Urinary bladder (tissue), 4 donors: Measurements from ENCODE around the gene BPIFB6. TPM values are rescaled to one million over a fixed set of nuclear protein-coding genes. Genes with fewer than 3 reads are reported as not detected.

Experiments used
- DNase-seq: peaks from one replicate; pipeline ENCODE4 v3.0.0-alpha.2; 2015; ENCODE audit errors: extremely low spot score
- H3K27ac ChIP-seq: one replicate; pipeline ENCODE4 v1.5.1; 2013; ENCODE audit warnings: low read depth, mild to moderate bottlenecking, moderate library complexity
- H3K36me3 ChIP-seq: one replicate; pipeline ENCODE4 v1.6.1; 2013; ENCODE audit warnings: mild to moderate bottlenecking, moderate library complexity; ENCODE audit not compliant: insufficient read depth
- H3K4me1 ChIP-seq: one replicate; pipeline ENCODE4 v1.6.1; 2013; ENCODE audit warnings: mild to moderate bottlenecking, moderate library complexity; ENCODE audit not compliant: insufficient read depth
- H3K4me3 ChIP-seq: one replicate; pipeline ENCODE4 v1.5.1; 2013; ENCODE audit warnings: low read depth, low read length
- WGBS: extraction: QIAGEN DNeasy Blood & Tissue Kit; methylation state at CpG from one replicate; pipeline ENCODE4 v1.1.7; 2013; 5-methylcytosine and 5-hydroxymethylcytosine counted together
- polyA plus RNA-seq: library from polyadenylated mRNA; stranded (reverse); fragments of 200-250 nt; gene quantifications from one replicate; pipeline ENCODE4 v1.2.3, GENCODE V29; 2013
- total RNA-seq: library from RNA; depleted of rRNA; stranded (reverse); fragments of >200 nt; gene quantifications from one replicate; pipeline ENCODE4 v1.2.3, GENCODE V29; 2014
- donor health status: healthy with polysubstance abuse.
- donor health status: healthy.

The BPIFB6 gene
- total and polyA plus RNA-seq, 2 donors: not detected

GRCh38 chr20:33063271-33063670 is 31.8 kb downstream of the BPIFB6 start:
- Histone ChIP-seq H3K4me3 (no peak overlapping the region), H3K4me1 (no peaks in the 10 kb centered on the region), H3K36me3 (no peaks in the 10 kb centered on the region), H3K27ac (no peak overlapping the region)
- no peak for DNase-seq
- WGBS: 90% methylated on average over 6 of the region's 6 CpGs

DNA sequence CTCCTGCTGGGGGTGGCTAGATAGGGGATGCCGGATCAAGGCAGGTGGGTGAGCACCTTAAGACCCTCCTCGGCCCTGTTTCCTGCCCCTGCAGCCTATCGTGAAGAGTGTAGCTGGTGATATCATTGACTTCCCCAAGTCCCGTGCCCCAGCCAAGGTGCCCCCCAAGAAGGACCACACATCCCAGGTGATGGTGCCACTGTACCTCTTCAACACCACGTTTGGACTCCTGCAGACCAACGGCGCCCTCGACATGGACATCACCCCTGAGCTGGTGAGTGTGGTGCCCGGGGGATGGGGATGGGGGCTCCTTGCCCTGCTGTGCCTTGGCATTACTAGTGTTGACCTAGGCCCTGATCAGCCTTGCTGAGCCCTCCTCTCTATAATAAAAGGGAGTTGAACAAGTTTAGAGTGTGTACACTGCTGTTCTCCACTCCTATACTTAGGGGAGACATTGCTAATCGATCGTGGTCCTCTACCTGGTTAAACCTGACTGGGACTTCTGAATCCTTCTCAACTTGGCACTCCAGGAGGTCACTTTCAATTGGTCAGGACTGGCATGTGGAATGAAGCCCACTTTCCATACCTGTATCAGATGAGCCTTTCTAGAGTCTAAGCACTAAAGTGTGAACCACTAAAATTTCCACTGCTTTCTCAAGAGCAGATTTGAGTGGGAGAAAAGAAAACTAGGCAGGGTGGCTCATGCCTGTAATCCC is 33.3 kb downstream of the BPIFB6 start:
- Histone ChIP-seq H3K36me3 (no peaks in the 10 kb centered on the region), H3K27ac (no peak overlapping the region), H3K4me1 (no peaks in the 10 kb centered on the region), H3K4me3 (no peak overlapping the region)
- no peak for DNase-seq
- WGBS: 90% methylated on average over 11 of the region's 11 CpGs

DNA sequence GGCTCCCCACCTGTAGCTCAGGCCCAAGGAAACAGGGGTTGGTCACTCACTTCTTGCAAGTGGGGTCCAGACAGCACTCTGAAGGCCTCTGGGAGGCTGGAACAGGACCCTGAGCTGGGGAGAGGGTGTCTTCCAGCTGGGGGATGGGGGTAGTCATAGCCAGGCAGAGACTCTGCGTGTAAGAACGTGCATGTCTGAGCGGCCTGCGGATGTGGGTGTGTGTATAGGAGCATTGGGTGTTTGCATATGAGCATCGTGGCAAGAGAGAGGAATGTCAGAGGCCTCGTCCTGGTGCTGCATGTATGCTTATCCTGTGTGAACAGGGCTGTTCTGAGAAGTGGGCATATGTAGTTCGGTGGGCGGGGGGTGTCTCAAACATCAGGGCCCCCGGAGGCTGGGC is 34.3 kb downstream of the BPIFB6 start:
- DNase-seq: no peak
- WGBS: 74% methylated on average over 9 of the region's 9 CpGs

GRCh38 chr20:33067806-33068205 is 36.4 kb downstream of the BPIFB6 start:
- H3K36me3 ChIP-seq: no peaks in the 10 kb centered on the region
- 74% methylated on average over 3 of the region's 3 CpGs for WGBS
- no peak overlapping the region for H3K27ac ChIP-seq
- no peak for DNase-seq
- no peaks in the 10 kb centered on the region for H3K4me1 ChIP-seq
- no peak overlapping the region for H3K4me3 ChIP-seq

More for the DNA sequence above, 34.3 kb downstream of the BPIFB6 start:
- H3K36me3 ChIP-seq: no peaks in the 10 kb centered on the region
- H3K4me1 ChIP-seq: no peaks in the 10 kb centered on the region
- H3K27ac ChIP-seq: no peak overlapping the region
- H3K4me3 ChIP-seq: no peak overlapping the region

DNA sequence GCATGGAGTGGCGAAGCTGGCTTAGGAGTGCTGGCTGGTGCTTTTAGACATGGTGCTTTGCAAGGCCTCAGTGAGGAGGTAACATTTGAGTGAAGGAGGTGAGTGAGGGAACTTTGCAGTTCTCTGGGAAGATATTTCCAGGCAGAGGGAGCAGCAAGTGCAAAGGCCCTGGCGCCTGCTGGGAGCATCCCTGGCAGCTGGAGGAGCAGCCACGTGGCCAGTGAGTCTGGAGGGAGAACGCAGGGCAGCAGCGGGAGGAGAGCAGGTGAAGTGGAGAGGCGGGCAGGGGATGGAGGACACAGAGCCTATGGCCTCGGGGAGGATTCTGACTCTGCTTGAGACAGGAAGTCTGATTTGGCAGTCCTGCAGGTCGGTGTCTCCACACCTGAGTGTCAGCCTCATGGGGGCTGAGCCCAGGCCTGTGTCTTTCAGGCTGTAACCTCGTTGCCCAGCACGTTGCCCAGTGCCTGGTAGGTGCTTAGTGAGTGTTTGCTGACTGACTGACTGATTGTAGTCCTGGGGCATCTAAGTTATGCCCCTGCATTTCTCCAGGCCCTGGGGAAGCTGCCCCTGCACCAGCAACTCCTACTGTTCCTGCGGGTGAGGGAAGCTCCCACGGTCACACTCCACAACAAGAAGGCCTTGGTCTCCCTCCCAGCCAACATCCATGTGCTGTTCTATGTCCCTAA is 36.9 kb downstream of the BPIFB6 start:
- H3K4me3 ChIP-seq: no peak overlapping the region
- H3K4me1 ChIP-seq: no peaks in the 10 kb centered on the region
- H3K36me3 ChIP-seq: no peaks in the 10 kb centered on the region
- DNase-seq: no peak
- WGBS: 82% methylated on average over 12 of the region's 12 CpGs
- no peak overlapping the region for H3K27ac ChIP-seq

- no peak overlapping the region for H3K4me3 ChIP-seq
- WGBS: 84% methylated on average over 9 of the region's 9 CpGs
Measured at GRCh38 chr20:33069673-33070072, 38.2 kb downstream of the BPIFB6 start.

GRCh38 chr20:33070111-33071053 is 38.9 kb downstream of the BPIFB6 start:
- WGBS: 78% methylated on average over 19 of the region's 19 CpGs
- Histone ChIP-seq H3K4me3 (no peak overlapping the region), H3K36me3 (no peaks in the 10 kb centered on the region), H3K27ac (no peak overlapping the region), H3K4me1 (no peaks in the 10 kb centered on the region)
- DNase-seq: no peak

More at GRCh38 chr20:33069673-33070072, 38.2 kb downstream of the BPIFB6 start:
- DNase-seq: no peak
- Histone ChIP-seq H3K36me3 (no peaks in the 10 kb centered on the region), H3K27ac (no peak overlapping the region), H3K4me1 (no peaks in the 10 kb centered on the region)

- Histone ChIP-seq H3K36me3 (no peaks in the 10 kb centered on the region), H3K4me3 (no peak overlapping the region), H3K27ac (no peak overlapping the region), H3K4me1 (no peaks in the 10 kb centered on the region)
- WGBS: 86% methylated on average over 5 of the region's 5 CpGs
- DNase-seq: no peak
Measured at GRCh38 chr20:33071198-33071597, 39.8 kb downstream of the BPIFB6 start.

GRCh38 chr20:33072362-33072761 is 40.9 kb downstream of the BPIFB6 start:
- no peak overlapping the region for H3K4me3 ChIP-seq
- no peak overlapping the region for H3K27ac ChIP-seq
- no peaks in the 10 kb centered on the region for H3K4me1 ChIP-seq
- no peak for DNase-seq
- no peaks in the 10 kb centered on the region for H3K36me3 ChIP-seq
- 94% methylated on average over 4 of the region's 4 CpGs for WGBS

DNA sequence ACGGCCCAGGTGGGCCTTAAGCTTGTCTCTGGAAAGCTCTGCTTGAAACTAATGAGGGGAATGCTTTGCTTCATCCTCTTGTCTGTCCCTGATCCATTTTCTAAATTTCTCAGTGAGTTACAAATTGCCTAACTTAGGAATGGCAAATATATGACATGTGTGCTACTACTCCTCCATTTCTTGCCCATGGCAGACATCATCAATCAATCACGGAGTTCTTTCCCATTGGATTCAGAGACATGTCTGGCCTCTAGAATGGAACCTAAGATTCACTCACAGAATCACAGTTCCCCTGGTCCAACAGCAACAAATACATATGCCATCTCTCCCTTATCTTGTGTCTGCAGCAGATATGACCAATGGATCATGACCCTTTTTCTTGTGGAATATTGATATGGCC is 41.4 kb downstream of the BPIFB6 start:
- 87% methylated on average over 2 of the region's 2 CpGs for WGBS
- DNase-seq: no peak
- no peak overlapping the region for H3K4me3 ChIP-seq
- no peaks in the 10 kb centered on the region for H3K4me1 ChIP-seq
- no peaks in the 10 kb centered on the region for H3K36me3 ChIP-seq
- H3K27ac ChIP-seq: no peak overlapping the region

DNA sequence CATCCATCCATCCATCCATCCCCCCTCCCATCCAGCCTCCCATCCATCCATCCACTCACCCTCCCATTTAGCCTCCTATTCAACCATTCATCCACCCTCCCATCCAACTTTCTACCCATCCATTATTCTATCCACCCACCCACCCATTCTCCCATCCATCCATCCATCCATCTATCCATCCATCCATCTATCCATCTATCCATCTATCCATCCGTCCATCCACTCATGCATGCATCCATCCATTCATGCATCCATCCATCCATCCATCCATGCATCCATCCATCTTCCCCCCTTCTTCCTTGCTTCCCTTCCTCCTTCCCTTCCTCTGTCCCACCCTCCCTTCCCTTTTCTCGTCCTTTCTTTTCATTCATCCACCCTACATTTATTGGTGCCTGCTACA is 43.2 kb downstream of the BPIFB6 start:
- DNase-seq: no peak
- H3K4me3 ChIP-seq: no peak overlapping the region
- H3K4me1 ChIP-seq: no peaks in the 10 kb centered on the region
- no peaks in the 10 kb centered on the region for H3K36me3 ChIP-seq
- WGBS: 76% methylated on average over 2 of the region's 2 CpGs
- no peak overlapping the region for H3K27ac ChIP-seq

- DNase-seq: no peak
- 46% methylated on average over 6 of the region's 6 CpGs for WGBS
- no peak overlapping the region for H3K4me3 ChIP-seq
- H3K36me3 ChIP-seq: no peaks in the 10 kb centered on the region
- no peak overlapping the region for H3K27ac ChIP-seq
- H3K4me1 ChIP-seq: no peaks in the 10 kb centered on the region
Measured at GRCh38 chr20:33075281-33075680, 43.8 kb downstream of the BPIFB6 start.

DNA sequence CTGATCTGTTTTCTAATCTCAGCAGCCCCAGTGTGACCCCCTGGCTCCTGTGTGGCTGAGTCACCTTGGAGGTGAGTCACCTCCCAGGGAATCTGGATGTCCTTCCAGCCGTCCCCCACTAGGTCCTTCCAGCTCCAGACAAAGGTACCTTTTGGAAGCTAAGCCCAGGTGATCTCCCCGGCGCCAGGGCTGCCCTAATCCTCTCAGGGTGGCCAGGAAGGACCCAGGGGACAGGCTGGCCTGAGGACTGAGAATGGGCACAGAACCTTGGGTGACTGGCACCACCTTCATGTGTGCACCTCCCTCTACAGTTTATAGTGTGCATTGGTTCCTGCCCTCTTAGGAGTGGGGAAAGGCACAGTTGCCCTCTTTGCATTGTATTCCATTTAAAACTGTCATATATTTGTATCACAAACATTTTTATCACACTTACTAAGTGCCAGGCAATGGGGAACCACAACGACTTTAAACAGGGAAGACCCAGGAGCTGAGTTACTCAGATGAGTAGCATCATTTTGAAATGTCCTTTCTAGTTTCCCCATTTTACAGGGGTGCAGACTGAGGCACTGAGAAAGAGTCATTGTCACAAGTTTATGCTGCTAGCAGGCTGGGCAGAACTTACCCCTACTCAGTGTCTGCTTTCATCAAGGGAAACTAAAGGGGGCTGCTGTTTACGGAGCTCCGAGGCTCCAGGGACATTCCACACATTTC is 45.4 kb downstream of the BPIFB6 start:
- Histone ChIP-seq H3K4me1 (no peaks in the 10 kb centered on the region), H3K27ac (no peak overlapping the region), H3K4me3 (no peak overlapping the region), H3K36me3 (no peaks in the 10 kb centered on the region)
- 64% methylated on average over 6 of the region's 6 CpGs for WGBS
- DNase-seq: no peak
